SJCRH30 (cell line): ENCODE measurements around the gene NFAT5. TPM values are rescaled to one million over a fixed set of nuclear protein-coding genes. Genes with fewer than 3 reads are reported as not detected.

Experiments used
- DNase-seq, 2 experiments: peaks; one replicate each; pipeline ENCODE4 v3.0.0-alpha.2; 2015 to 2020
- H3K27ac ChIP-seq: fragments of 250-450 bp; sonication (Bioruptor Pico); 2 replicates; pipeline ENCODE4 v1.5.1; 2020; ENCODE audit warnings: mild to moderate bottlenecking, moderate library complexity
- H3K27me3 ChIP-seq: fragments of 250-450 bp; sonication (Bioruptor Pico); 2 replicates; pipeline ENCODE4 v1.5.1; 2020; ENCODE audit warnings: mild to moderate bottlenecking, moderate library complexity
- H3K36me3 ChIP-seq: fragments of 250-450 bp; sonication (Bioruptor Pico); 2 replicates; pipeline ENCODE4 v1.5.1; 2020; ENCODE audit warnings: mild to moderate bottlenecking, moderate library complexity
- H3K4me1 ChIP-seq: fragments of 250-450 bp; sonication (Bioruptor Pico); 2 replicates; pipeline ENCODE4 v1.5.1; 2020; ENCODE audit warnings: mild to moderate bottlenecking, moderate library complexity
- H3K4me3 ChIP-seq: fragments of 250-450 bp; sonication (Bioruptor Pico); 2 replicates; pipeline ENCODE4 v1.5.1; 2020; ENCODE audit warnings: mild to moderate bottlenecking, moderate library complexity
- H3K9me3 ChIP-seq: fragments of 250-450 bp; sonication (Bioruptor Pico); replicated peaks from 2 replicates; pipeline ENCODE4 v1.5.1; 2020; ENCODE audit warnings: mild to moderate bottlenecking, moderate library complexity
- total RNA-seq: library from RNA; depleted of rRNA; stranded (reverse); fragments of >200 nt; shearing (Covaris generic); gene quantifications from 2 replicates; pipeline ENCODE4 v1.2.3, GENCODE V29; 2014

NFAT5 gene
- total RNA-seq, 1 experiment from 2014 or later, result 5.7 TPM

DNA sequence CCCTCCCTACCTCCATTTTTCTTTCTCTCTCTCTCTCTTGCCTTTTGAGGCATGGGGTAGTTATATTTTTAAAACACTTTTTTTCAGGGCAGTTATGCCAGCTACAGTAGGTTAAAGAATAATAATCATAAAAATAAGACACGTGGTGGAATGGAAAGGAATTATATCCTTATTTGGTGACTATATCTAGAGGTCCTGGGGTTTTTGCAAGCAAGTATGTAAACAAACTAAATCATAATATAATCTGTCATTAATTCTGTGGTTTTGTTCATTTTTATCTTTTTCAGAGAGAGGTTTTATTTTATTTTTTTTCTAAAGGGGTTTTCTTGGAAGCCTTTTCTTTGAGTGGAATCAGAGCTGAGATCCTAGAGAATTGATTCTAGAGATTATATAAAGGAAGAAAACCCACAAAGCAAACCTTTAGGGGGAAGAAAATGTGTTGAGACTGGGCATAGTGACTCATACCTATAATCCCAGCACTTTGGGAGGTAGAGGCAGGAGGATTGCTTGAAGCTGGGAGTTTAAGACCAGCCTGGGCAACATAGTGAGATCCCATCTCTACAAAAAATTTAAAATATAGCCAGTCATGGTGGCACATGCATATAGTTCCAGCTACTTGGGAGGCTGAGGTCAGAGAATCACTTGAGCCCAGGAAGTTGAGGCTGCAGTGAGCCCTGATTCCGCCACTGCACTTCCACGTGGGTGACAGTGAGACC, 107.4 kb downstream of the NFAT5 start:
- Histone ChIP-seq H3K4me1 (no peaks in the 10 kb centered on the region), H3K4me3 (no peak overlapping the region), H3K9me3 (no peaks in the 10 kb centered on the region), H3K27me3 (no peaks in the 10 kb centered on the region), H3K27ac (no peak overlapping the region), H3K36me3 (peaks cover 4% of the 10 kb centered on the region; the same call in 1 of the 2 replicates)
- no peak for DNase-seq

DNA sequence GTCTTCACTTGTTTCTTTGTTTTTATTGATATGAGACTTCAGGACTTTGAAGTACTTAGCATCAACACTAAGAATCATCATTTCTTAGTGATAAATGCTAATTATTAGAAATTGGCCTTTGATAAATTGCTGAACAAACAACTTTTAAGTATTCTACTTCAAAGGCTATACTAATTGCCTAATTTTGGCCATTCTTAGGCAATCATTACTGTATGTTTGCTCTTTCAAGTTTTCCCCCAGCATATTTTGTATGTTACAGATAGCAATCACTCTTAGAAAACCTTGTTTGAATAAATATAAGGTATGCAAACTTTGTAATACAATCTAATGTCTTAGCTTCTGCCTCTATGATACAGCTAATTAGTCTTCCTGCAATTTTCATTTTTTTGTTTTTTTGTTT, 114.6 kb downstream of the NFAT5 start:
- Histone ChIP-seq H3K27ac (no peak overlapping the region), H3K36me3 (peaks cover 4% of the 10 kb centered on the region; the same call in 1 of the 2 replicates), H3K4me1 (no peaks in the 10 kb centered on the region), H3K4me3 (no peak overlapping the region), H3K27me3 (no peaks in the 10 kb centered on the region), H3K9me3 (no peaks in the 10 kb centered on the region)
- no peak for DNase-seq

DNA sequence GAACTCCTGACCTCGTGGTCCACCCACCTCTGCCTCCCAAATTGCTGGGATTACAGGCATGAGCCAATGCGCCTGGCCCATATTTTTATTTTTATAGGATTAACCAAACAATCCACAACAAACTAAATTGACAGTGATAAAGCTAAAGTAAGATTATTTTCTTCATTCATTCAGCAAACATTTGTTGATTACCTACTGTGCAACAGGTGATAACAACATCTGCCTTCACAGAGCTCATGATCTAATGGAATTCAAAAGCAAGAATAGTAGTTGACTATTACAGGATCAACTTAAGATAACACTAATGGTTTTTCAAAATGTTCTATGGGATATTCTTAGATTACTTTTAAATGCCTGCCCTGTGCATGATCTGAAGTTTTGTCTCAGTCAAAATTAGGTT, 122.8 kb downstream of the NFAT5 start:
- Histone ChIP-seq H3K27me3 (no peaks in the 10 kb centered on the region), H3K9me3 (no peaks in the 10 kb centered on the region), H3K4me3 (no peak overlapping the region), H3K27ac (no peak overlapping the region), H3K4me1 (no peaks in the 10 kb centered on the region), H3K36me3 (peaks cover 8% of the 10 kb centered on the region; the same call in 1 of the 2 replicates)
- DNase-seq, result no peak

DNA sequence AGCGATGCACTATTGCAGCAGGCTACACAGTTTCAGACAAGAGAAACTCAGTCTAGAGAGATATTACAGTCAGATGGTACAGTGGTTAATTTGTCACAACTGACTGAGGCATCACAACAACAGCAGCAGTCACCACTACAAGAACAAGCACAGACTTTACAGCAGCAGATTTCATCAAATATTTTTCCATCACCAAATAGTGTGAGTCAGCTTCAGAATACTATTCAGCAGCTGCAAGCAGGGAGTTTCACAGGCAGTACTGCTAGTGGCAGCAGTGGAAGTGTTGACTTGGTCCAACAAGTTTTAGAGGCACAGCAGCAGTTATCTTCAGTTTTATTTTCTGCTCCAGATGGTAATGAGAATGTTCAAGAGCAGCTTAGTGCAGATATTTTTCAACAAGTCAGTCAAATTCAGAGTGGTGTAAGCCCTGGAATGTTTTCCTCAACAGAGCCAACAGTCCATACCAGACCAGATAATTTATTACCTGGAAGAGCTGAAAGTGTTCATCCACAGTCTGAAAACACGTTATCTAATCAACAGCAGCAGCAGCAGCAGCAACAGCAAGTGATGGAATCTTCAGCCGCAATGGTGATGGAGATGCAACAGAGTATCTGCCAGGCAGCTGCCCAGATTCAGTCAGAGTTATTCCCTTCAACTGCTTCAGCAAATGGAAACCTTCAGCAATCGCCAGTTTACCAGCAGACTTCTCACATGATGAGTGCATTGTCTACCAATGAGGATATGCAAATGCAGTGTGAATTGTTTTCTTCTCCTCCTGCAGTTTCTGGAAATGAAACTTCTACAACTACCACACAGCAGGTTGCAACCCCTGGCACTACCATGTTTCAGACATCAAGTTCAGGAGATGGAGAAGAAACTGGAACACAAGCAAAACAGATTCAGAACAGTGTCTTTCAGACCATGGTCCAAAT, 126.5 kb downstream of the NFAT5 start:
- no peak for DNase-seq
- H3K27ac ChIP-seq, result no peak overlapping the region
- H3K27me3 ChIP-seq, result no peaks in the 10 kb centered on the region
- H3K4me1 ChIP-seq, result no peaks in the 10 kb centered on the region
- H3K36me3 ChIP-seq, result peaks cover 8% of the 10 kb centered on the region; the same call in 1 of the 2 replicates
- H3K4me3 ChIP-seq, result no peak overlapping the region
- no peaks in the 10 kb centered on the region for H3K9me3 ChIP-seq

DNA sequence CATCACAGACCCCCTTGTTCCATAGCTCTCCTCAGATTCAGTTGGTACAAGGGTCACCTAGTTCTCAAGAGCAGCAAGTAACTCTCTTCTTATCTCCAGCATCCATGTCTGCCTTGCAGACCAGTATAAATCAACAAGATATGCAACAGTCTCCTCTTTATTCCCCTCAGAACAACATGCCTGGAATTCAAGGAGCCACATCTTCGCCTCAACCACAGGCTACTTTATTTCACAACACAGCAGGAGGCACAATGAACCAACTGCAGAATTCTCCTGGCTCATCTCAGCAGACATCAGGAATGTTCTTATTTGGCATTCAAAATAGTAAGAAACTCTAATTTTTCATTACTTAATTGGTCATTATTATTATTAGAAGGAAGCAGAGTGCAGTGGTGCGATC, 128.2 kb downstream of the NFAT5 start:
- peaks cover 8% of the 10 kb centered on the region; the same call in 1 of the 2 replicates for H3K36me3 ChIP-seq
- no peaks in the 10 kb centered on the region for H3K4me1 ChIP-seq
- H3K27ac ChIP-seq, result no peak overlapping the region
- no peak overlapping the region for H3K4me3 ChIP-seq
- no peaks in the 10 kb centered on the region for H3K9me3 ChIP-seq
- DNase-seq, result no peak
- no peaks in the 10 kb centered on the region for H3K27me3 ChIP-seq

DNA sequence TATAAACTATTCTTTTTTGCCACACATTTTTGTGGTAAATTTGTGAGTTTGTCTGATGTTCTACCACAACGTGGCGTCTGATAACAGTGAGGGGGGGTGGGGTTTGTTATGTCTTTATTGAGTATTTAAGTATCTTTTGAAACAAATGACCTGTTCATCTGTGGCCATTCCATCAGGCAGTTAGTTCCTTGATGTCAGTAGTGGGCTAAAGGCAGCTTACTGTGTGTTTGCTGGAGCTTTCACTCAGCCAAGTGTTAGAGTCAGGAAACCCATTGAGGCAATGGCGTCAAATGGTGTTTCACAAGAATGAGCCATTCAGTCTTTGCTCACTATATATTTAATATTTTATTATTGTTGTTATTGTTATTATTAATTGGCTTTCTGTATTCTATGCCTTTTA, 132.6 kb downstream of the NFAT5 start:
- Histone ChIP-seq H3K4me1 (no peaks in the 10 kb centered on the region), H3K36me3 (no peaks in the 10 kb centered on the region; the same call in 1 of the 2 replicates), H3K27ac (no peak overlapping the region), H3K9me3 (no peaks in the 10 kb centered on the region), H3K27me3 (no peaks in the 10 kb centered on the region), H3K4me3 (no peak overlapping the region)
- DNase-seq, result no peak

DNA sequence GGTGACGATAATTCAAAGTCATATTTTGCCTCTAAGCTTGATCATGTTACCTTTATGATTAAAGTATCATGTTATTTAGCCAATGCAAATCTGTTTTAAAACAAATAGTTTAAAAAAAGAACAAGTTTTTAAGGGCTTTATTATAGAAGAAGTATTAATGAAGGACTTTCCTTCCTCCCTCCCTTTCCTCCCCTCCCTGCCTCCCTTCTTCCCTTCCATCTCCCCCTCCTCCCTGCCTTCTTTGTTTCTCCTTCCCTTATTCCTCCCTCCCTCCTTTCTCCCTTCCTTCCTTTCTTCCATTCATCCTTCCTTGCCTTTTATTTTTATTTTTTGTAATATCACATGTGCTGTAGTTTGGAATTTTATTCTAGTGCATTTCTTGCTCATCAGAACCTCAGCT, 134.1 kb downstream of the NFAT5 start:
- DNase-seq, result no peak
- H3K36me3 ChIP-seq, result no peaks in the 10 kb centered on the region; the same call in 1 of the 2 replicates
- H3K27ac ChIP-seq, result no peak overlapping the region
- H3K27me3 ChIP-seq, result no peaks in the 10 kb centered on the region
- H3K9me3 ChIP-seq, result no peaks in the 10 kb centered on the region
- H3K4me3 ChIP-seq, result no peak overlapping the region
- H3K4me1 ChIP-seq, result no peaks in the 10 kb centered on the region

DNA sequence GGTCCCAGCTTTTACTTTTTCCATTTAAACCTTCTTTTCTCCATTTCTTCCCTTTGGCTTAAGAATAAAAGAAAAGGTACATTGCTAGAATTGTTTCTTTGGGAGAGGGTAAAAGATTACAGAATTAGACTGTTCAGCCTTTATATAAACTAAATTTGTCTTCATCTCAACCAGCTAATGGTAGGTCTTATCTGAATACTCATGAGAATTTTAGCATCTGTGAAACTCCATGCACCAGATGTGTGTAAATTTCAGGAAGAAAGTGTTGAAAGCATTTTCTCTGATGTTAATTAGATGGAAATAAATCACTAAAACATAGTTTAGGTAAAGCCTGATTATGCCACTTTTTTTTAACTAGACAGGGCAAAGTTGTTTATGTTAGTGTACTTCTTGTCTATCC, 135.7 kb downstream of the NFAT5 start:
- Histone ChIP-seq H3K9me3 (no peaks in the 10 kb centered on the region), H3K4me3 (no peak overlapping the region), H3K36me3 (no peaks in the 10 kb centered on the region), H3K27ac (no peak overlapping the region), H3K27me3 (no peaks in the 10 kb centered on the region), H3K4me1 (no peaks in the 10 kb centered on the region)
- DNase-seq, result no peak

DNA sequence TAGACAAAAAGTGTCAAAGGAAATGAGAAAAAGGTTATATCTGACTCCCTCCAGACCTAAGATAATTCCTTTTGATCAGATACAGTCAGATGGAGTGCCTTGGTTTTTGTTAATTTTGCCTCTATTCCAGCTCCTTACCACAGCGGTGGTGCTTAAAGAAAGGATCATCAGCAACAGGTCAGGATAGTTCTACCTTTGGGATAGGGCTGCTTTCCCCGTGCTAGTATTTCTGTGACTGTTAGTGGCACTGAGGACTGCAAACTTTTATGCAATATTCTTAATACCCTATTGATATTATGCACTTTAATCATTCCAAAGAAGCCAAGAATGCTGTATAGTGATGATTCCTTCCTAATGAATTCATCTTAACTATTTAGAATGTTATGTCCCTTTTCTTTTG, 136.1 kb downstream of the NFAT5 start:
- Histone ChIP-seq H3K4me1 (no peaks in the 10 kb centered on the region), H3K36me3 (no peaks in the 10 kb centered on the region), H3K27me3 (no peaks in the 10 kb centered on the region), H3K4me3 (no peak overlapping the region), H3K9me3 (no peaks in the 10 kb centered on the region), H3K27ac (no peak overlapping the region)
- DNase-seq, result no peak

DNA sequence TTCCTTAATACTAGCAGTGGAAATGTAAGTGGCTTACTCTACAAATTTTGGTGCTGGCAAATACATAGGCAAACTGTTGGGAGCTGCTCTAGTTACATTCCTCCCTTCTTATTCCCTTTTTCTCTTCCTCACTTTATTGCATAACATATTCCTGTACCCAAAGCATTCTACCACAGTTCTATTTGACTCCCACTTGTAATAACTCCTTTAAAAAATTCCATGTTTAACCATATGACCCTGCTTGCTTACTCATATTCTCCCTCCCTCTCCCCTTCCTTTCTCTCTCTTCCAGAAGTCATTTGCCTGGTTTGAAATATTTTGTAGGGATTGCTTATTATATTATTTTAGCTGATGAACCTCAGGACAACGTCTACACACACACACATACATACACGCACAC, 137.9 kb downstream of the NFAT5 start:
- no peaks in the 10 kb centered on the region for H3K9me3 ChIP-seq
- H3K36me3 ChIP-seq, result no peaks in the 10 kb centered on the region
- no peak for DNase-seq
- H3K4me3 ChIP-seq, result no peak overlapping the region
- no peaks in the 10 kb centered on the region for H3K27me3 ChIP-seq
- no peak overlapping the region for H3K27ac ChIP-seq
- H3K4me1 ChIP-seq, result no peaks in the 10 kb centered on the region

DNA sequence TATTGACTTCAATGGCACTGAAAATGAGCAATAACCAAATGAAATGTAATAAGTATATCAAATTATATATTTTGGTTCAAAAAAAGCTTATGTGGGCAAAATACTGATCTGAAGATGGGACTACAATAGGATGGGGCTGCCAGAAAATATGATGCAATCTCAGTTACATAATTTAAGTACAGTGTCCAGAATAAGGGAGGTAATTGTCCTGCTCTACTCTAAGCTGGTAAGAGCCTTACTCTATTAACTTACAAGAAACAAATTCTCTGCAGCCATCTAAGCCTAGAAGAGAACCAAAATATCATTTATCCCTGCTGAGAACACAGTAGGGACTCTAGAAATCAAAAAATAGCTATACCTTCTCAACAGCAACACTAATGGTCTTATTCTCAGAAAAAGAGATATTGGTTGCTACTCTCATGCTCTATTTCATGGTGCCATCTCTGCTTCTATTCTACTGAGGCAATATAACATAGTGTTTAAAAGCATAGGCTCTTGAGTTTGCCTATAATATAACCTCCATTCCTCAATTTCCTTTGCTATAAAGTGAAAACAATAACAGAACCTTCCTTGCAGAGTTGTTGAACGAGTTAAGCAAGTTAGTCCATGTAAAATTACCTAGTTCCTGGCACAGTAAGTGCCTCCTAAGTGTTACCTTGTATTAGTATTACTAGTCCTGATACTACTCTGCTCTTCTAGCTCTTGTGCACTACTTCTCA, 140.6 kb downstream of the NFAT5 start:
- Histone ChIP-seq H3K4me3 (no peak overlapping the region), H3K27me3 (no peaks in the 10 kb centered on the region), H3K27ac (no peak overlapping the region), H3K9me3 (no peaks in the 10 kb centered on the region), H3K4me1 (no peaks in the 10 kb centered on the region), H3K36me3 (no peaks in the 10 kb centered on the region)
- no peak for DNase-seq

DNA sequence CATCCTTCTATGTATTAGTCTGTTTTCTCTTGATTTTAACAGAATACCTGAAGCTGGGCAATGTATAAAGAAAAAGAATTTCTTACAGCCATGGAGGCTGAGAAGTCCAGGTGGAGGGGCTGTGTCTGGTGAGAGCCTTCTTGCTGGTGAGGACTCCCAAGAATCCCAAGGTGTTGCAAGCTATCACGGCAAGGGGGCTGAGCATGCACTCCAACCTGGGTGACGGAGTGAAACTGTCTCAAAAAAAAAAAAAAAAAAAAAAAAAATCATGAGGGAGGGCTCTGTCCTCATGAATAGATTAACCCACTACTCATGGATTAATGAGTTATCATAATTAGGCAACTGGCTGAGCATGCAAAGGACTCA, 141.2 kb downstream of the NFAT5 start:
- Histone ChIP-seq H3K36me3 (no peaks in the 10 kb centered on the region), H3K9me3 (no peaks in the 10 kb centered on the region), H3K4me1 (no peaks in the 10 kb centered on the region), H3K4me3 (no peak overlapping the region), H3K27ac (no peak overlapping the region), H3K27me3 (no peaks in the 10 kb centered on the region)
- DNase-seq, result no peak

DNA sequence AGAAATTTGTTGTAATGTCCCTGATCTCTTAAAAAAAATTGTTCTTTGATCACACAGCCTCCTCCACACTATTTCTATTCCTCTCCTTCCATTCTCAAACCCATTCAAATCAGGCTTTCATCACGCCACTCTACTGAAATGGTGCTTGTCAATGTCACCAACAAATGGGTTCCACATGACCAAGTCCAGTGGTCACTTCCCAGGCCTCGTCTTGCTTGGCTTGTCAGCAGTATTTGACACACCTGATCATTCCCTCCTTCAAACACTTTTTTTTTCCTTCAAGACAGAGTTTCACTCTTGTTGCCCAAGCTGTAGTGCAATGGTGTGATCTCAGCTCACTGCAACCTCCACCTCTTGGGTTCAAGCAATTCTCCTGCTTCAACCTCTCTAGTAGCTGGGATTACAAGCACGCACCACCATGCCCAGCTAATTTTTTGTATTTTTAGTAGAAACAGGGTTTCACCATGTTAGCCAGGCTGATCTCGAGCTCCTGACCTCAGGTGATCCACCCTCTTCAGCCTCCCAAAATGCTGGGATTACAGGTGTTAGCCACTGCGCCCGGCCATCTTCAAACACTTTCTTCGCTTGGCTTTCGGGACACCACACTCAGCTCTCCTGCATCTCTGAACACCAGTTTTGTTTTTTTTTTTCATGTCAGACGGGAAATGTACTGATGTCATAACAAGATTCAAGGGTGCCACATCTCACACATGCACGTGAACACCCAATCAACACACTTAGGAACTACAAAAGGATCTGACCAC, 142.3 kb downstream of the NFAT5 start:
- Histone ChIP-seq H3K9me3 (no peaks in the 10 kb centered on the region), H3K36me3 (no peaks in the 10 kb centered on the region), H3K4me1 (no peaks in the 10 kb centered on the region), H3K27me3 (no peaks in the 10 kb centered on the region), H3K4me3 (no peak overlapping the region), H3K27ac (no peak overlapping the region)
- DNase-seq, result no peak

DNA sequence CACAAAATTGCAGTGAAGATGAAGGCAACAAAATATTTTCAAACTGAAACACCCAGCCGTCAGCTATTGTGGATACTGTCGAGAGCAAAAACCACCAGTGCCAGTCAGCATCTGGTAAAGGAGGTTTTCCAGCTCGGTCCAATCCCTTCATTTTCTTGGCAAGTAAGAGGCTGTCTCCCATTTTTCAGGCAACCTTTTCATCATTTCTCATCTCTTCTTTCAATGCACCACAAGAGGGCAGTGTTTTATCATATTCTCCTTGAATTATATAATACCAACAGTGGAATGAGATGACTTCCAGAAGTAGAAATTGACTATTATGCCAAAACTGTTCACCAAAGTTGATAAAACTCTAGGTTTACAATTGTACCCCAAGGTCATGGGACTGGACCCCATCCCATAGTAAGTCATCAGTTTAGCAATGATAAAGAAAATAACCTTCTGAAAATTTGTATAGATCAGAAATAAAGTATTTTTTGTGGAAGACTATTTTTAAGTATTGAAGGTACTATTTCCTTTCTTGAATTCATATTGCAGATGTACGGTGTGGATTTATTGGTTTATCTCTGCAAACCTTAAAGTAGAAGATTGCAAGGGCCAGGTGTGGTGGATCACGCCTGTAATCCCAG, 143.8 kb downstream of the NFAT5 start:
- no peak overlapping the region for H3K4me3 ChIP-seq
- H3K9me3 ChIP-seq, result no peaks in the 10 kb centered on the region
- peak in 1 of 2 experiments; percentile 77 for DNase-seq
- no peaks in the 10 kb centered on the region for H3K4me1 ChIP-seq
- H3K27ac ChIP-seq, result no peak overlapping the region
- H3K36me3 ChIP-seq, result no peaks in the 10 kb centered on the region
- no peaks in the 10 kb centered on the region for H3K27me3 ChIP-seq
